ENCODE measurements around the gene LRRC23. TPM values are rescaled to one million over a fixed set of nuclear protein-coding genes. Genes with fewer than 3 reads are reported as not detected.
A peak's percentile ranks its signal among the peaks of the same experiment; 100 is the strongest.

The LRRC23 gene
- total RNA-seq, 2 donors from 2014 or later, result 7.3 to 8.0 TPM

DNA sequence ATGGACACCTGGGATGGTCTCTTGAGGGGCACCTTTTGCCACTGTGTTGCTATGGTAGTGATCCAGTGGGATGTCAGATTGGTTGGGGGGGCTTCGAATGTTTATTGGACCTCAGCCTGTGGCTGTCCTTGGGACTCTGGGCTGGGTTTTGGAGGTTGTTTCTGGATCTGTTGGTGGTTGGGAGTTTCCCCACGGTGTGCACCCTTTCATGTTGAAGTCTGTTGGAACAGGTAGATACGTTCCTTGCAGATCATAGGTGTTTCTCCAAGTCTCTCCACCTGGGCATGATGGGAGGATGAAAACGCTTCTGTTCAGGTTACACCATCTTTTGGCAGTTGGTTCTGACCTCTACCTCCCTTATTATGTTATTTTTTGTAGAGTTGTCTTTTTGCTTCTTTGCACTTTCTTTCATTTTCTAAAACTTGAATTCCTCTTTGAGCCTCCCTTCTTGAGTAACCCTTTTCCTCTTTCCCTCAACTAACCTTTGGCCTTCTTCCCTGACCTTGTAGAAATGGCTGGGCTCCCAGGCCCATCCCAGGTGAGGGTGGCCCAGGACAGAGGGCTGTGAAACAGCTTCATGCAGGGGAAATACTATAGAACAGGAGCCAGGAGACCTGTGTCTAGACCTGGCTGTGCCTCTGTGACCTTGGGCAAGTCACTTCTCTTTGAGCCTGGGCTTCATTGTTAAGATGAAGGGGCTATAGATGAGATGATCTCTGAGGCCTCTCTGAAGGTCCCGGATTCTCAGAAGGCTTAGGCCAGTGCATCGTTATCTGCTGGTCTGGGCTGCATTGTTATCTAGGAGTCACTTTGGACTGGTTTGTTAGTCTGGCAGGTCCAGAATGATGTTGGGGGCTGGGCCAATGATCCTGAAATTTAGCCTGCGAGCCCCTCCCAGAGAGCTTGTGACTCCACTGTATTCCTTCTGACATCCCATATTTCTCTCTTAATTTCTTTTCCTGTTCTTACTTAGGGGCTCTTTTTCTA lies 25.1 kb downstream of the LRRC23 start:
- H3K4me1 ChIP-seq, result peaks cover 18% of the 10 kb centered on the region
- no peaks in the 10 kb centered on the region for H3K9me3 ChIP-seq
- TF ChIP-seq, protein P1, sequence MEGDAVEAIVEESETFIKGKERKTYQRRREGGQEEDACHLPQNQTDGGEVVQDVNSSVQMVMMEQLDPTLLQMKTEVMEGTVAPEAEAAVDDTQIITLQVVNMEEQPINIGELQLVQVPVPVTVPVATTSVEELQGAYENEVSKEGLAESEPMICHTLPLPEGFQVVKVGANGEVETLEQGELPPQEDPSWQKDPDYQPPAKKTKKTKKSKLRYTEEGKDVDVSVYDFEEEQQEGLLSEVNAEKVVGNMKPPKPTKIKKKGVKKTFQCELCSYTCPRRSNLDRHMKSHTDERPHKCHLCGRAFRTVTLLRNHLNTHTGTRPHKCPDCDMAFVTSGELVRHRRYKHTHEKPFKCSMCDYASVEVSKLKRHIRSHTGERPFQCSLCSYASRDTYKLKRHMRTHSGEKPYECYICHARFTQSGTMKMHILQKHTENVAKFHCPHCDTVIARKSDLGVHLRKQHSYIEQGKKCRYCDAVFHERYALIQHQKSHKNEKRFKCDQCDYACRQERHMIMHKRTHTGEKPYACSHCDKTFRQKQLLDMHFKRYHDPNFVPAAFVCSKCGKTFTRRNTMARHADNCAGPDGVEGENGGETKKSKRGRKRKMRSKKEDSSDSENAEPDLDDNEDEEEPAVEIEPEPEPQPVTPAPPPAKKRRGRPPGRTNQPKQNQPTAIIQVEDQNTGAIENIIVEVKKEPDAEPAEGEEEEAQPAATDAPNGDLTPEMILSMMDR (IDR thresholded peaks at IDR 0.05), result no peak
- DNase-seq, result no peak
- intact Hi-C loops (cut with DNase I), result no loop called here
- H3K36me3 ChIP-seq, result no peaks in the 10 kb centered on the region
- peak overlapping the region; percentile 84 to 97 for H3K9ac ChIP-seq (ENCODE audit: low read depth in 2 of 2, low read length in 2 of 2)
- peak overlapping the region; percentile 81 for H3K27ac ChIP-seq
- H3K4me3 ChIP-seq, result peak overlapping the region; percentile 74
- no peaks in the 10 kb centered on the region for H3K27me3 ChIP-seq

DNA sequence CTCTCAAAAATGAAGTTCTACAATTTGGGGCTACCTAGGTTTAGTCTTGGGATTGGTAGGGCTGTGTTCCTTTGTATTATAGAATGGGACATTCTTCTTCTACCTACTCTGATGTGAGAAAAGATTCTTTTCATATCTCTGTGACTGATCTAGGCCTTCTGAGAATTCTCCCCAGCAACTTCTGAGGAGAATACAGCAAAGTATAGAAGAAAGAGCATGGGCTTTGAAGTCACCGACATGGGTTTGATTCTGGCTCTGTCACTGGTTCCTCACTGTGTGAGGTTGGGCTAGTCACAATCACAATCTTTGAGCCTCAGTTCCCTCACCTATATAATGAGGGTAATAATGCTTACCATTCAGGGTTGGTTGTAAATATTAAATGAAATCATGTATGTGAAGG lies 28.1 kb downstream of the LRRC23 start:
- Histone ChIP-seq H3K27ac (no peak overlapping the region), H3K27me3 (no peaks in the 10 kb centered on the region), H3K4me1 (peaks cover 9% of the 10 kb centered on the region), H3K4me3 (no peak overlapping the region), H3K36me3 (no peaks in the 10 kb centered on the region), H3K9me3 (no peaks in the 10 kb centered on the region), H3K9ac (ENCODE audit: low read depth in 2 of 2, low read length in 2 of 2) (no peak overlapping the region)
- TF ChIP-seq, protein P1 (IDR thresholded peaks at IDR 0.05), result no peak
- intact Hi-C loops (cut with DNase I), result no loop called here
- DNase-seq, result no peak

DNA sequence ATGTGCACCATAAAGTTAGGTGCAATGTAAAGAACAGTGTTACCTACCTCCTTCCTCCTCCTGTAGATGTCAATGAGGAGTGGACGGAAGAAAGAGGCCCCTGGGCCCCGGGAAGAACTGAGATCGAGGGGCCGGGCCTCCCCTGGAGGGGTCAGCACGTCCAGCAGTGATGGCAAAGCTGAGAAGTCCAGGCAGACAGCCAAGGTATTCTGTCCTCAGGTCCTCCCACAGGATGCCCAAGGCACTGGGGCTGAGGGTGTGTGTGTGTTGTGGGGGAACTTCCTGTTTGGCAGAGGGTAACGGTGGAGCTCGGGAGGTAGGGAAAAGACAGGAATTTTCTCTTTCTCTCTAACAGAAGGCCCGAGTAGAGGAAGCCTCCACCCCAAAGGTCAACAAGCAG lies 29.5 kb downstream of the LRRC23 start:
- Histone ChIP-seq H3K27ac (peak overlapping the region; percentile 57), H3K4me1 (peaks cover 9% of the 10 kb centered on the region), H3K4me3 (no peak overlapping the region), H3K9ac (ENCODE audit: low read depth in 2 of 2, low read length in 2 of 2) (peak overlapping the region in 1 of 2 donors; percentile 38), H3K36me3 (no peaks in the 10 kb centered on the region), H3K9me3 (no peaks in the 10 kb centered on the region), H3K27me3 (no peaks in the 10 kb centered on the region)
- peak; percentile 68 for DNase-seq
- TF ChIP-seq, protein P1 (IDR thresholded peaks at IDR 0.05), result no peak
- intact Hi-C loops (cut with DNase I), result no loop called here

DNA sequence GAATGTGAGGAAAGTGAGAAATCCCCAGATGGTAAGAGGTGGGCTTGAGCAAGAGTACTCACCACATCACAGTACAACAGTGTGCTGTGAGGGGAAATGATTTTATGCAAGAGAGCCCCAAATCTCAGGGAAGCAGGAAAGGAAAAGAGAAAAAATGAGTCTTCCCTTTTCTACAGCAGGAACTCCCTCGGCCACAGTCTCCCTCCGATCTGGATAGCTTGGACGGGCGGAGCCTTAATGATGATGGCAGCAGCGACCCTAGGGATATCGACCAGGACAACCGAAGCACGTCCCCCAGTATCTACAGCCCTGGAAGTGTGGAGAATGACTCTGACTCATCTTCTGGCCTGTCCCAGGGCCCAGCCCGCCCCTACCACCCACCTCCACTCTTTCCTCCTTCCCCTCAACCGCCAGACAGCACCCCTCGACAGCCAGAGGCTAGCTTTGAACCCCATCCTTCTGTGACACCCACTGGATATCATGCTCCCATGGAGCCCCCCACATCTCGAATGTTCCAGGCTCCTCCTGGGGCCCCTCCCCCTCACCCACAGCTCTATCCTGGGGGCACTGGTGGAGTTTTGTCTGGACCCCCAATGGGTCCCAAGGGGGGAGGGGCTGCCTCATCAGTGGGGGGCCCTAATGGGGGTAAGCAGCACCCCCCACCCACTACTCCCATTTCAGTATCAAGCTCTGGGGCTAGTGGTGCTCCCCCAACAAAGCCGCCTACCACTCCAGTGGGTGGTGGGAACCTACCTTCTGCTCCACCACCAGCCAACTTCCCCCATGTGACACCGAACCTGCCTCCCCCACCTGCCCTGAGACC lies 31.0 kb downstream of the LRRC23 start:
- Histone ChIP-seq H3K27ac (peak overlapping the region; percentile 3), H3K4me1 (peaks cover 9% of the 10 kb centered on the region), H3K27me3 (no peaks in the 10 kb centered on the region), H3K36me3 (no peaks in the 10 kb centered on the region), H3K9me3 (no peaks in the 10 kb centered on the region), H3K9ac (ENCODE audit: low read depth in 2 of 2, low read length in 2 of 2) (no peak overlapping the region), H3K4me3 (no peak overlapping the region)
- intact Hi-C loops (cut with DNase I), result no loop called here
- TF ChIP-seq, protein P1 (IDR thresholded peaks at IDR 0.05), result no peak
- DNase-seq, result no peak

DNA sequence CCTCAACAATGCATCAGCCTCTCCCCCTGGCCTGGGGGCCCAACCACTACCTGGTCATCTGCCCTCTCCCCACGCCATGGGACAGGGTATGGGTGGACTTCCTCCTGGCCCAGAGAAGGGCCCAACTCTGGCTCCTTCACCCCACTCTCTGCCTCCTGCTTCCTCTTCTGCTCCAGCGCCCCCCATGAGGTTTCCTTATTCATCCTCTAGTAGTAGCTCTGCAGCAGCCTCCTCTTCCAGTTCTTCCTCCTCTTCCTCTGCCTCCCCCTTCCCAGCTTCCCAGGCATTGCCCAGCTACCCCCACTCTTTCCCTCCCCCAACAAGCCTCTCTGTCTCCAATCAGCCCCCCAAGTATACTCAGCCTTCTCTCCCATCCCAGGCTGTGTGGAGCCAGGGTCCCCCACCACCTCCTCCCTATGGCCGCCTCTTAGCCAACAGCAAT lies 31.6 kb downstream of the LRRC23 start:
- Histone ChIP-seq H3K4me3 (no peak overlapping the region), H3K36me3 (no peaks in the 10 kb centered on the region), H3K9ac (ENCODE audit: low read depth in 2 of 2, low read length in 2 of 2) (peak overlapping the region in 1 of 2 donors; percentile 90), H3K27ac (no peak overlapping the region), H3K9me3 (no peaks in the 10 kb centered on the region), H3K27me3 (no peaks in the 10 kb centered on the region), H3K4me1 (peaks cover 9% of the 10 kb centered on the region)
- DNase-seq, result no peak
- TF ChIP-seq, protein P1 (IDR thresholded peaks at IDR 0.05), result no peak
- intact Hi-C loops (cut with DNase I), result no loop called here

Measured in colonic mucosa (tissue), 4 donors.